ENCODE data around the gene TMEM33.

The TMEM33 gene

GRCh38 chr4:41982716-41983115 is 47.5 kb downstream of the TMEM33 start:
- TF ChIP-seq CTCF (conservative IDR thresholded peaks at IDR 0.05; ENCODE audit: low read depth, low read length), result no peak
- no peak for DNase-seq (ENCODE audit: low read depth)
- H3K4me3 ChIP-seq (ENCODE audit: low read length), result no peak overlapping the region

- H3K4me3 ChIP-seq (ENCODE audit: low read length), result no peak overlapping the region
- TF ChIP-seq CTCF (conservative IDR thresholded peaks at IDR 0.05; ENCODE audit: low read depth, low read length), result no peak
- no peak for DNase-seq (ENCODE audit: low read depth)
These were observed 49.9 kb downstream of the TMEM33 start for GRCh38 chr4:41985151-41985550.

GRCh38 chr4:41989994-41990364 is 54.8 kb downstream of the TMEM33 start:
- DNase-seq (ENCODE audit: low read depth), result no peak

GRCh38 chr4:41990365-41991111 is 55.3 kb downstream of the TMEM33 start, which contains the start of gene SLC30A9:
TSS of gene SLC30A9 (plus strand) at chr4:41990530. CDS start at chr4:41990652, 122 bp downstream.
- peak; percentile 24 for TF ChIP-seq CTCF (conservative IDR thresholded peaks at IDR 0.05; ENCODE audit: low read depth, low read length)
- DNase-seq (ENCODE audit: low read depth), result peak; percentile 78
- peak within 1 kb of the TSS; percentile 62 for H3K4me3 ChIP-seq (ENCODE audit: low read length)

More at GRCh38 chr4:41989994-41990364, 54.8 kb downstream of the TMEM33 start:
- peak overlapping the region; percentile 62 for H3K4me3 ChIP-seq (ENCODE audit: low read length)
- no peak for TF ChIP-seq CTCF (conservative IDR thresholded peaks at IDR 0.05; ENCODE audit: low read depth, low read length)

- peak; percentile 43 for DNase-seq (ENCODE audit: low read depth)
- H3K4me3 ChIP-seq (ENCODE audit: low read length), result no peak overlapping the region
- no peak for TF ChIP-seq CTCF (conservative IDR thresholded peaks at IDR 0.05; ENCODE audit: low read depth, low read length)
These were observed 56.9 kb downstream of the TMEM33 start for GRCh38 chr4:41991916-41992767.

- TF ChIP-seq CTCF (conservative IDR thresholded peaks at IDR 0.05; ENCODE audit: low read depth, low read length), result no peak
- no peak for DNase-seq (ENCODE audit: low read depth)
- H3K4me3 ChIP-seq (ENCODE audit: low read length), result no peak overlapping the region
These were observed 58.0 kb downstream of the TMEM33 start for GRCh38 chr4:41992967-41993857.

All from retinal pigment epithelial cell (primary cell).